Esophagus muscularis mucosa (tissue), 4 donors: ENCODE measurements around the gene CNTFR.

Source experiments
- CTCF ChIP-seq, 3 experiments: fragments of 200-600 bp in 2 of 3; fragments of 450-650 bp in 1 of 3; sonication (generic) in 2 of 3; IDR thresholded peaks; one replicate each; pipeline ENCODE4 v1.5.1; 2017 to 2019; ENCODE audit warnings: antibody characterized with exemption in 3 of 3, mild to moderate bottlenecking in 2 of 3, moderate library complexity in 1 of 3
- EP300 ChIP-seq: sonication (generic); formaldehyde crosslinking; IDR thresholded peaks from one replicate; pipeline ENCODE4 v1.6.1; 2017; ENCODE audit warnings: antibody characterized with exemption
- POLR2A ChIP-seq: fragments of 450-650 bp; IDR thresholded peaks from one replicate; pipeline ENCODE4 v1.6.1; 2017; ENCODE audit warnings: antibody characterized with exemption, moderate library complexity, mild to moderate bottlenecking, low read depth
- POLR2AphosphoS5 ChIP-seq, 2 donors: sonication (generic); formaldehyde crosslinking; IDR thresholded peaks; one replicate each; pipeline ENCODE4 v1.6.1; 2017; ENCODE audit warnings: antibody characterized with exemption in 2 of 2

GRCh38 chr9:34540827-34541226, 48.7 kb downstream of the CNTFR start:
- TF ChIP-seq CTCF (IDR thresholded peaks at IDR 0.05), result no peak
- no peak for TF ChIP-seq POLR2AphosphoS5 (IDR thresholded peaks at IDR 0.05)
- TF ChIP-seq POLR2A, result no peak
- TF ChIP-seq EP300, result no peak
